GM12878 (cell line): ENCODE measurements around the gene ITPKB. TPM values are rescaled to one million over a fixed set of nuclear protein-coding genes. Genes with fewer than 3 reads are reported as not detected.
A peak's percentile ranks its signal among the peaks of the same experiment; 100 is the strongest.

Experiments
- BMI1 ChIP-seq: fragments of 450-650 bp; IDR thresholded peaks from 2 replicates; pipeline ENCODE4 v1.6.1; 2016; ENCODE audit warnings: mild to moderate bottlenecking, moderate library complexity, borderline replicate concordance
- NR2C1 ChIP-seq: fragments of 450-650 bp; IDR thresholded peaks from 2 replicates; pipeline ENCODE4 v1.6.1; 2017; ENCODE audit warnings: antibody characterized with exemption, mild to moderate bottlenecking, moderate library complexity
- NR2F1 ChIP-seq: fragments of 450-650 bp; conservative IDR thresholded peaks from 2 replicates; pipeline ENCODE4 v1.6.1; 2017; ENCODE audit warnings: mild to moderate bottlenecking
- RUNX3 ChIP-seq: IDR thresholded peaks from 2 replicates; pipeline ENCODE4 v1.6.1; 2012; ENCODE audit warnings: low read length, inconsistent platforms
- SIN3A ChIP-seq: IDR thresholded peaks from 2 replicates; pipeline ENCODE4 v1.6.1; 2012; ENCODE audit warnings: low read depth, low read length, improper control_type of control experiment
- SMC3 ChIP-seq: IDR thresholded peaks from 2 replicates; pipeline ENCODE4 v1.6.1; 2011; ENCODE audit warnings: low read length, improper control_type of control experiment, borderline replicate concordance
- SUPT20H ChIP-seq: IDR thresholded peaks from 2 replicates; pipeline ENCODE4 v1.6.1; 2011; ENCODE audit warnings: low read depth, mild to moderate bottlenecking, low read length, moderate library complexity, borderline replicate concordance; ENCODE audit not compliant: control insufficient read depth
- TARDBP ChIP-seq: IDR thresholded peaks from 2 replicates; pipeline ENCODE4 v1.6.1; 2016; ENCODE audit warnings: borderline replicate concordance
- TCF12 ChIP-seq: IDR thresholded peaks from 2 replicates; pipeline ENCODE4 v1.6.1; 2011; ENCODE audit warnings: low read depth, mild to moderate bottlenecking, low read length
- polyA plus RNA-seq, 11 experiments: library from polyadenylated mRNA; depleted of rRNA in 4 of 11; unstranded in 6 of 11; stranded (reverse) in 5 of 11; fragments of >200 nt; fragmentation: Nextera tagmentation in 4 of 11; fragmentation: Illumina TruSeq in 1 of 11; extraction: Ambion mirVana in 4 of 11; extraction: Trizol in 1 of 11; gene quantifications; 1 replicate in 1 of 11; 2 replicates in 10 of 11; pipeline versions ENCODE4 v1.2.1 to v1.2.3, GENCODE V29; 2011 to 2016; ENCODE audit warnings: inconsistent platforms in 2 of 11, missing spikeins in 2 of 11, low read depth in 1 of 11
- total RNA-seq, 4 experiments: library from RNA; depleted of rRNA in 3 of 4; stranded (reverse); fragments of >200 nt in 3 of 4; fragmentation: Illumina TruSeq in 1 of 4; extraction: Trizol in 1 of 4; gene quantifications; 2 replicates each; pipeline versions ENCODE4 v1.2.1 to v1.2.3, GENCODE V29; 2013 to 2021
- TF ChIP-seq, protein P1 (sequence below): IDR thresholded peaks from 2 replicates; pipeline ENCODE4 v1.6.1; 2012; ENCODE audit warnings: low read depth, low read length, improper control_type of control experiment
- TF ChIP-seq, protein P2 (sequence below): fragments of 150-350 bp; IDR thresholded peaks from 2 replicates; pipeline ENCODE4 v1.6.1; 2014; ENCODE audit warnings: mild to moderate bottlenecking, low read depth, low read length
- TF ChIP-seq, protein P3 (sequence below): fragments of 450-650 bp; IDR thresholded peaks from 2 replicates; pipeline ENCODE4 v1.6.1; 2016; ENCODE audit warnings: mild to moderate bottlenecking

ITPKB gene
- total and polyA plus RNA-seq, 10 of the 15 experiments (the other 5 are each of a cell fraction or from before 2014, with no cell fraction given), result 1.3 to 38.7 (median 12.9) TPM

DNA sequence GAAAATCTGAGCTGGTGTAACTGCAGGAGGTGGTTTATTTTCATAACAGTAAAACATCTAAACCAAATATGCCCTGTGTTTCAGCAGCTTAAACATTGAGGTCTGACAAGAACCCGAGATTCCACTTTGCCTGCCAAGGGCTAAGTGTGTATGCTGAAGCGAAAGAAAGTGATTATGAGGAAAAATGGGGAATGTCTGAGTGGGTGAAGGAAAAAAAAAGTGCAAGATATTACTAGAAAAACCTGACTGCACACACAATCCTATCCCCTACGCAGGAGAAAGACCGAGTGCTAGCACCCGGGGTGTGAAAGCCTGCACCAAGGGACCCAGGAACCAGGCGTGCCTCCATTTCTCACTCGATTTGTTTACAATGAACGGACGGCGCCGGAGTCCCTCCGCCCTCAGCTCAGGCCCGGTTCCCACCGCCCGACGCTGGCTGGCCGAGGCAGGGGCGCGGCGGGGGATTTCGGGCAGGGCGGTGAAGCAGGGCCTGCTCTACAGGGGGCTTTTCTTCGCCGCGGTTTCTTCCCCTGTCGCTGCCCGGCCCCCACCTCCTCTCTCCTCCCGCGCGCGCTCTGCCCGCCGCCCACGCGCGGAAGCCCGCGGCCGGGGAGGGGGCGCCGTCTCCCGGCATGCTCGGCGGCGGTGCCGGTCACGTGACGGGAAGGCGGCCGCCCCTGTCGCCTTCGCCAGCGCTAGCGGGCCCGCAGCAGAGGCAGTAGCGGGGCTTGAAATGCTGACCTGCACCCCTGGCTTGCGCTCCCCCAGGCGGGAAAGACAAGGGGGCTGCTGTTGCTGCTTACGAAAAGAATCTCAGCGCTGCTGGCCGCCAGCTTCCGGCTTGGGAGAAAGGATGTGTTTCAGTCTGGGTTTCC lies 35.9 kb downstream of the ITPKB start (continued):
- TF ChIP-seq, protein P1, sequence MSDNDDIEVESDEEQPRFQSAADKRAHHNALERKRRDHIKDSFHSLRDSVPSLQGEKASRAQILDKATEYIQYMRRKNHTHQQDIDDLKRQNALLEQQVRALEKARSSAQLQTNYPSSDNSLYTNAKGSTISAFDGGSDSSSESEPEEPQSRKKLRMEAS, result peak; percentile 81; the same call in 1 of the 2 replicates
- no peak for TF ChIP-seq SUPT20H
- TF ChIP-seq TCF12, result no peak
- no peak for TF ChIP-seq SMC3
- no peak for TF ChIP-seq SIN3A
- TF ChIP-seq, protein P2, sequence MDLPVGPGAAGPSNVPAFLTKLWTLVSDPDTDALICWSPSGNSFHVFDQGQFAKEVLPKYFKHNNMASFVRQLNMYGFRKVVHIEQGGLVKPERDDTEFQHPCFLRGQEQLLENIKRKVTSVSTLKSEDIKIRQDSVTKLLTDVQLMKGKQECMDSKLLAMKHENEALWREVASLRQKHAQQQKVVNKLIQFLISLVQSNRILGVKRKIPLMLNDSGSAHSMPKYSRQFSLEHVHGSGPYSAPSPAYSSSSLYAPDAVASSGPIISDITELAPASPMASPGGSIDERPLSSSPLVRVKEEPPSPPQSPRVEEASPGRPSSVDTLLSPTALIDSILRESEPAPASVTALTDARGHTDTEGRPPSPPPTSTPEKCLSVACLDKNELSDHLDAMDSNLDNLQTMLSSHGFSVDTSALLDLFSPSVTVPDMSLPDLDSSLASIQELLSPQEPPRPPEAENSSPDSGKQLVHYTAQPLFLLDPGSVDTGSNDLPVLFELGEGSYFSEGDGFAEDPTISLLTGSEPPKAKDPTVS, result no peak
- TF ChIP-seq TARDBP, result no peak
- TF ChIP-seq NR2C1, result peak; percentile 51; the same call in 1 of the 2 replicates
- TF ChIP-seq, protein P3, sequence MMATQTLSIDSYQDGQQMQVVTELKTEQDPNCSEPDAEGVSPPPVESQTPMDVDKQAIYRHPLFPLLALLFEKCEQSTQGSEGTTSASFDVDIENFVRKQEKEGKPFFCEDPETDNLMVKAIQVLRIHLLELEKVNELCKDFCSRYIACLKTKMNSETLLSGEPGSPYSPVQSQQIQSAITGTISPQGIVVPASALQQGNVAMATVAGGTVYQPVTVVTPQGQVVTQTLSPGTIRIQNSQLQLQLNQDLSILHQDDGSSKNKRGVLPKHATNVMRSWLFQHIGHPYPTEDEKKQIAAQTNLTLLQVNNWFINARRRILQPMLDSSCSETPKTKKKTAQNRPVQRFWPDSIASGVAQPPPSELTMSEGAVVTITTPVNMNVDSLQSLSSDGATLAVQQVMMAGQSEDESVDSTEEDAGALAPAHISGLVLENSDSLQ, result no peak
- no peak for TF ChIP-seq BMI1
- TF ChIP-seq NR2F1, result peak; percentile 84
- peak; percentile 78 for TF ChIP-seq RUNX3
